ENCODE measurements around the gene EARS2. TPM values are rescaled to one million over a fixed set of nuclear protein-coding genes. Genes with fewer than 3 reads are reported as not detected.

The EARS2 gene
- total RNA-seq, 1 experiment from 2014 or later = 50.1 TPM

GRCh38 chr16:23534868-23535860 is 22.0 kb downstream of the EARS2 start:
- Histone ChIP-seq H3K4me2 (ENCODE audit: insufficient read depth, insufficient read length, low read length) (no peak overlapping the region), H3K4ac (ENCODE audit: low read depth, low read length) (no peak overlapping the region), H3K27ac (ENCODE audit: insufficient read length, low read depth, low read length) (no peak overlapping the region), H3K27me3 (ENCODE audit: insufficient read depth, low read length) (no peaks in the 10 kb centered on the region), H2BK15ac (ENCODE audit: low read depth, low read length) (no peak overlapping the region), H3K14ac (ENCODE audit: insufficient read depth, low read length) (no peak overlapping the region), H2AFZ (ENCODE audit: low read length) (no peak overlapping the region), H4K20me1 (ENCODE audit: control insufficient read depth, insufficient read depth, insufficient read length) (no peaks in the 10 kb centered on the region), H4K8ac (replicated peaks; ENCODE audit: insufficient read length, low read depth, low read length) (no peak overlapping the region), H3K23me2 (ENCODE audit: insufficient read length, low read depth, low read length, poor library complexity, severe bottlenecking) (no peaks in the 10 kb centered on the region), H3K18ac (ENCODE audit: insufficient read length, low read depth, low read length) (no peak overlapping the region), H2BK120ac (ENCODE audit: low read depth, low read length, poor library complexity, severe bottlenecking) (no peak overlapping the region), H3K79me2 (ENCODE audit: insufficient read depth, low read length) (no peaks in the 10 kb centered on the region), H3K56ac (ENCODE audit: insufficient read length, low read depth, low read length) (no peak overlapping the region), H3K79me1 (ENCODE audit: insufficient read depth, low read depth, low read length, poor library complexity, severe bottlenecking) (no peaks in the 10 kb centered on the region), H3K23ac (ENCODE audit: insufficient read length, low read depth, low read length) (no peak overlapping the region), H2BK5ac (ENCODE audit: insufficient read length, low read length) (no peak overlapping the region), H2AK5ac (ENCODE audit: insufficient read length, low read length) (no peak overlapping the region), H3K4me1 (ENCODE audit: insufficient read depth, low read length) (no peaks in the 10 kb centered on the region), H3K9ac (ENCODE audit: extremely low read depth, insufficient read length, low read length) (no peak overlapping the region), H4K91ac (ENCODE audit: insufficient read length, low read depth, low read length) (no peak overlapping the region), H3K9me3 (ENCODE audit: control insufficient read depth, low read depth, low read length) (no peaks in the 10 kb centered on the region), H4K5ac (ENCODE audit: insufficient read length, low read depth, low read length) (no peak overlapping the region), H3T11ph (ENCODE audit: low read length) (no peak overlapping the region), H2BK12ac (ENCODE audit: insufficient read length, low read depth, low read length) (no peak overlapping the region), H2BK20ac (ENCODE audit: low read depth, low read length, poor library complexity, severe bottlenecking) (no peak overlapping the region)
- no CpG with 5 or more reads among the region's 19 CpGs for WGBS (ENCODE audit: extremely low coverage, insufficient read length, low lambda C conversion rate)
- TF ChIP-seq, protein P1, sequence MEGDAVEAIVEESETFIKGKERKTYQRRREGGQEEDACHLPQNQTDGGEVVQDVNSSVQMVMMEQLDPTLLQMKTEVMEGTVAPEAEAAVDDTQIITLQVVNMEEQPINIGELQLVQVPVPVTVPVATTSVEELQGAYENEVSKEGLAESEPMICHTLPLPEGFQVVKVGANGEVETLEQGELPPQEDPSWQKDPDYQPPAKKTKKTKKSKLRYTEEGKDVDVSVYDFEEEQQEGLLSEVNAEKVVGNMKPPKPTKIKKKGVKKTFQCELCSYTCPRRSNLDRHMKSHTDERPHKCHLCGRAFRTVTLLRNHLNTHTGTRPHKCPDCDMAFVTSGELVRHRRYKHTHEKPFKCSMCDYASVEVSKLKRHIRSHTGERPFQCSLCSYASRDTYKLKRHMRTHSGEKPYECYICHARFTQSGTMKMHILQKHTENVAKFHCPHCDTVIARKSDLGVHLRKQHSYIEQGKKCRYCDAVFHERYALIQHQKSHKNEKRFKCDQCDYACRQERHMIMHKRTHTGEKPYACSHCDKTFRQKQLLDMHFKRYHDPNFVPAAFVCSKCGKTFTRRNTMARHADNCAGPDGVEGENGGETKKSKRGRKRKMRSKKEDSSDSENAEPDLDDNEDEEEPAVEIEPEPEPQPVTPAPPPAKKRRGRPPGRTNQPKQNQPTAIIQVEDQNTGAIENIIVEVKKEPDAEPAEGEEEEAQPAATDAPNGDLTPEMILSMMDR (conservative IDR thresholded peaks at IDR 0.05) = no peak
- Mint-ChIP-seq H3K4me3 (no peak overlapping the region), H3K4me1 (no peaks in the 10 kb centered on the region), H3K36me3 (ENCODE audit: insufficient read depth in 1 of 3, low read depth in 3 of 3) (peaks cover 27 to 81% (median 57%) of the 10 kb centered on the region in 3 experiments; a peak in 6 of 7 replicates), H3K27me3 (ENCODE audit: low read depth) (no peaks in the 10 kb centered on the region), H3K9me3 (no peaks in the 10 kb centered on the region), H3K27ac (no peak overlapping the region)
- DNase-seq = no peak

Data from H9 (cell line).